NT2/D1 (cell line): Measurements from ENCODE around the gene DIRAS2.

Experiments used
- SUZ12 ChIP-seq: IDR thresholded peaks from 2 replicates; pipeline ENCODE4 v1.6.1; 2011; ENCODE audit not compliant: insufficient read length, insufficient read depth; ENCODE audit errors: extremely low read depth
- YY1 ChIP-seq: IDR thresholded peaks from 2 replicates; pipeline ENCODE4 v1.6.1; 2011; ENCODE audit not compliant: insufficient read length, insufficient read depth
- ZNF274 ChIP-seq: IDR thresholded peaks from 2 replicates; pipeline ENCODE4 v1.6.1; 2011; ENCODE audit warnings: mild to moderate bottlenecking, low read depth, low read length

GRCh38 chr9:90640361-90640760, 2.3 kb downstream of the DIRAS2 start:
- TF ChIP-seq YY1 (no peak), ZNF274 (no peak), SUZ12 (no peak)
